ENCODE data around the gene ZNF792.
"Not testable (repeated sequence)": the region's sequence is repeated elsewhere in the genome, so short reads cannot be mapped to it uniquely, and the experiment has no call there.

Gene ZNF792

DNA sequence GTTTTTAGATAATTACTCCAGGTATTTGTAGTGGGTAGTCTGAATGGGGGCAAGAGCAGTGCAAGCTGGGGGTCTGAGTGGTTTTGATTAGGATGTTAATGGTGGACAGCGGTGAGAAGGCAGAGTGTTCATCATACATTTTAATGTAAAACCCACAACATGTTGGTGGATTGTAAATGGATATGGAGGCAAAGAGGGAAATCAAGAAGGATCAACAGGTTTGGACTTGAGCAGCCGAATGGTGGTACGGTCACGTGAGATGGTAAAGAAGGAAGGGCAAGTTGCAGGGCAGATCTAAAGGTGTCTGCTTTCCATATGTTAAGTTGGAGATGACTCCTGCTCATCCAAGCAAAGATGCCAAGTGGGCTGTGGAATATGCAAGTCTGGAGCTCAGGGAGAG is 27.8 kb downstream of the ZNF792 start:
- Mint-ChIP-seq H3K27me3 (ENCODE audit: low read depth) (no peaks in the 10 kb centered on the region), H3K9me3 (peaks cover 28% of the 10 kb centered on the region), H3K4me3 (no peak overlapping the region), H3K27ac (no peak overlapping the region), H3K36me3 (ENCODE audit: low read depth) (peaks cover 44% of the 10 kb centered on the region), H3K4me1 (ENCODE audit: low read depth) (no peaks in the 10 kb centered on the region)

- Mint-ChIP-seq H3K27ac (no peak overlapping the region), H3K9me3 (peaks cover 17% of the 10 kb centered on the region), H3K4me3 (no peak overlapping the region), H3K4me1 (ENCODE audit: low read depth) (peaks cover 4% of the 10 kb centered on the region), H3K36me3 (ENCODE audit: low read depth) (peaks cover 37% of the 10 kb centered on the region), H3K27me3 (ENCODE audit: low read depth) (no peaks in the 10 kb centered on the region)
Observed at GRCh38 chr19:34932494-34932893, 31.5 kb downstream of the ZNF792 start.

- Mint-ChIP-seq H3K36me3 (ENCODE audit: low read depth) (peaks cover 8% of the 10 kb centered on the region), H3K27me3 (ENCODE audit: low read depth) (no peaks in the 10 kb centered on the region), H3K9me3 (peaks cover under 1% of the 10 kb centered on the region), H3K4me1 (ENCODE audit: low read depth) (peaks cover 12% of the 10 kb centered on the region), H3K27ac (peak within 1 kb of the TSS; percentile 34), H3K4me3 (peak within 1 kb of the TSS; percentile 87)
Observed at GRCh38 chr19:34926685-34927375, 37.2 kb downstream of the ZNF792 start, which contains the start of gene ZNF30. Gene ZNF30 (plus strand): TSS chr19:34926903. CDS start chr19:34929948, 3,045 bp downstream.

GRCh38 chr19:34926361-34926684 is 37.7 kb downstream of the ZNF792 start:
- Mint-ChIP-seq H3K27ac (no peak overlapping the region), H3K27me3 (ENCODE audit: low read depth) (no peaks in the 10 kb centered on the region), H3K4me1 (ENCODE audit: low read depth) (peaks cover 12% of the 10 kb centered on the region), H3K9me3 (peaks cover 2% of the 10 kb centered on the region), H3K4me3 (peak overlapping the region; percentile 87), H3K36me3 (ENCODE audit: low read depth) (peaks cover 5% of the 10 kb centered on the region)

DNA sequence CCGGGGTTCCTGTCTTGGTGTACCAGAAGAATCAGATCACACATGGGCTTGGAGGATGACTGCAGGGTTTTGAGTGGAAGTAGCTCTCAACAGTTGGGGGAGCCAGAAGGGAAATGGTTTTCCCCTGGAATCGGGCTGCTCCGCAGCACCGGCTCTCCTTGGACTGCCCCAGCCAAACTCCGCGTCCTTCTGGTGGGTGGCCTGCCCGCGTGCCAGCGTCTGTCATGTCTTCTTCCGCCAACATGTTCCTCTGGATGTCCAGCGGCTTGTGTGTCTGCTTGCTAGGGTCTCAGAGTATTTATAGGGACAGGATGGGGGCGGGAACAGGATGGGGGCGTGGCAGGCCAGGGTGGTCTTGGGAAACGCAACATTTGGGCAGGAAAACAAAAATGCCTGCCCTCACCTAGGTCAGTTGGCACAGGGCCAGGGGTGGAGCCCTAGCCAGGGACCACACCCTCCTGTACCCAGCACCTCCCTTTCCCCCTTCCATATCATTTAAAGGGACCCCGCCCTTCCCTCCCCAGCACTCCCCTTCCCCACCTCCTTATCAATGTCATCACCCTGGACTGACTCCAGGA is 38.7 kb downstream of the ZNF792 start:
- Mint-ChIP-seq H3K27ac (no peak overlapping the region), H3K4me1 (ENCODE audit: low read depth) (peaks cover 12% of the 10 kb centered on the region), H3K4me3 (no peak overlapping the region), H3K27me3 (ENCODE audit: low read depth) (no peaks in the 10 kb centered on the region), H3K36me3 (ENCODE audit: low read depth) (peaks cover 5% of the 10 kb centered on the region), H3K9me3 (peaks cover 8% of the 10 kb centered on the region)

DNA sequence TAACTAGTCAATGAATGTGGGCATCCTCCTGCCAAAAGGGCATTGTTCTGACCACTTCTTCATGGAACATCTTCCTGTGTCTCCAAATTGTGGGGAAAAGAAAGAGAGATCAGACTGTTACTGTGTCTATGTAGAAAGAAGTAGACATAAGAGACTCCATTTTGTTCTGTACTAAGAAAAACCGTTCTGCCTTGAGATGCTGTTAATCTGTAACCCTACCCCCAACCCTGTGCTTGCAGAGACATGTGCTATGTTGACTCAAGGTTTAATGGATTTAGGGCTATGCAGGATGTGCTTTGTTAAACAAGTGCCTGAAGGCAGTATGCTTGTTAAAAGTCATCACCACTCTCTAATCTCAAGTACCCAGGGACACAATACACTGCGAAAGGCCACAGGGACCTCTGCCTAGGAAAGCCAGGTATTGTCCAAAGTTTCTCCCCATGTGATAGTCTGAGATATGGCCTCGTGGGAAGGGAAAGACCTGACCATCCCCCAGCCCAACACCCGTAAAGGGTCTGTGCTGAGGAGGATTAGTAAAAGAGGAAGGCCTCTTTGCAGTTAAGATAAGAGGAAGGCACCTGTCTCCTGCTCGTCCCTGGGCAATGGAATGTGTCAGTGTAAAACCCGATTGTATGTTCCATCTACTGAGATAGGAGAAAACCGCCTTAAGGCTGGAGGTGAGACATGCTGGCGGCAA is 43.8 kb downstream of the ZNF792 start:
- H3K4me3 Mint-ChIP-seq; H3K4me1 Mint-ChIP-seq (ENCODE audit: low read depth); H3K27ac Mint-ChIP-seq; H3K27me3 Mint-ChIP-seq (ENCODE audit: low read depth); H3K36me3 Mint-ChIP-seq (ENCODE audit: low read depth): not testable (repeated sequence)
- peaks cover 42% of the 10 kb centered on the region for H3K9me3 Mint-ChIP-seq

GRCh38 chr19:34918190-34918589 is 45.8 kb downstream of the ZNF792 start:
- H3K4me3 Mint-ChIP-seq = no peak overlapping the region
- no peaks in the 10 kb centered on the region for H3K36me3 Mint-ChIP-seq (ENCODE audit: low read depth)
- peaks cover 46% of the 10 kb centered on the region for H3K9me3 Mint-ChIP-seq
- H3K4me1 Mint-ChIP-seq (ENCODE audit: low read depth) = no peaks in the 10 kb centered on the region
- H3K27ac Mint-ChIP-seq = no peak overlapping the region
- no peaks in the 10 kb centered on the region for H3K27me3 Mint-ChIP-seq (ENCODE audit: low read depth)

- H3K4me1 Mint-ChIP-seq (ENCODE audit: low read depth); H3K27ac Mint-ChIP-seq; H3K36me3 Mint-ChIP-seq (ENCODE audit: low read depth); H3K4me3 Mint-ChIP-seq; H3K27me3 Mint-ChIP-seq (ENCODE audit: low read depth): not testable (repeated sequence)
- H3K9me3 Mint-ChIP-seq = peaks cover 49% of the 10 kb centered on the region
Observed at GRCh38 chr19:34917144-34917543, 46.9 kb downstream of the ZNF792 start.

GRCh38 chr19:34910770-34911169 is 53.3 kb downstream of the ZNF792 start:
- Mint-ChIP-seq H3K27me3 (ENCODE audit: low read depth) (peaks cover 14% of the 10 kb centered on the region), H3K27ac (no peak overlapping the region), H3K4me3 (no peak overlapping the region), H3K4me1 (ENCODE audit: low read depth) (no peaks in the 10 kb centered on the region), H3K9me3 (peaks cover 20% of the 10 kb centered on the region), H3K36me3 (ENCODE audit: low read depth) (no peaks in the 10 kb centered on the region)
